Activated CD4-positive, alpha-beta T cell treated with anti-CD3 and anti-CD28 coated beads for 48 hours (primary cell): ENCODE results near the gene COL27A1.

ENCODE experiments used
- DNase-seq: peaks from one replicate; pipeline ENCODE4 v3.0.0-alpha.2; 2020

COL27A1 gene

DNA sequence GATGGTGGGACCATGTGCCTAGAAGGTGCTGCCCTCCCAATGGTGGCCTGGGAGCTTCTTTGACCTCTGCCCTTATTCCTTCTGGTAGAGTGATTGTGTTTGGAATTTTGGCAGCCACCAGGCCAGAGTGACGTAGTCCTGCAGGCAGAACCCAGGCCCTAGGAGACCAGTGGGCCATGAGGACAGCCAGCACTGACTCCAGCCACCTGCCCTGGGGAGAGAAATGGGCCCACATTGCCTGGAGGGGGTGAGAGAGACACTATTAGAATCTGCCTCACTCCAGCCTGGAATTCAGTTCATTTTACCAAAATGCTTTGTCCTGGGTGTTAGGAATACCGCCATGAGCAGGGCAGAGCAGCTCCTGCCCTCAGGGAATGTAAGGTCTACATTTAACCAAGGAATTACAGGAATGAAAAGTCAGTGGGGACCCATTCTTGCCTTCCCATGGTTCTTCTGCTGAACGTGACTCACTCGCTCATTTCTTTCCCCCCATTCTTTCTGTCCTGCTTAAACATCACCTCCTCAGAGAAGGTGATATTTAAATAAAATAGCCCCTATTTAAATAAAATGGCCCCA, 5.5 kb upstream of the COL27A1 start:
- DNase-seq: no peak

DNA sequence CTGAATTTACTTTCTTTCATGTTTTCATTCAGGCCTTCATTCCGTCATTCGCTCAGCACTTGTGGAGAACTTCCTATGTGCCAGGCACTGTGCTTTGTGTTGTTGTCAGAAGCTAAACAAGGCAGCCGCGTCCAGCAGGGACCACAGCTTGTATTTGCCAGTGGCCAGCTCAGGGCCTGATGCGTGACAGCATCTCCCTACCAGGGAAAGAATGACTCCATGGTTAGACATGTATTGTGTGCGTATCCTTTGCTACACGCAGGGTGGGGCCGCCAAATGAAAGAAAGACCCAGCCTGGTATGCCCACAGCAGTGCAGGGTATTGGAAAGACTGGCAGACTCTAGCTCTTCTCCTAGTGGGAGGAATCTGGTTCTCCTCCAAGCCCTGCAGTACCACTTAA, 4.7 kb upstream of the COL27A1 start:
- no peak for DNase-seq

DNA sequence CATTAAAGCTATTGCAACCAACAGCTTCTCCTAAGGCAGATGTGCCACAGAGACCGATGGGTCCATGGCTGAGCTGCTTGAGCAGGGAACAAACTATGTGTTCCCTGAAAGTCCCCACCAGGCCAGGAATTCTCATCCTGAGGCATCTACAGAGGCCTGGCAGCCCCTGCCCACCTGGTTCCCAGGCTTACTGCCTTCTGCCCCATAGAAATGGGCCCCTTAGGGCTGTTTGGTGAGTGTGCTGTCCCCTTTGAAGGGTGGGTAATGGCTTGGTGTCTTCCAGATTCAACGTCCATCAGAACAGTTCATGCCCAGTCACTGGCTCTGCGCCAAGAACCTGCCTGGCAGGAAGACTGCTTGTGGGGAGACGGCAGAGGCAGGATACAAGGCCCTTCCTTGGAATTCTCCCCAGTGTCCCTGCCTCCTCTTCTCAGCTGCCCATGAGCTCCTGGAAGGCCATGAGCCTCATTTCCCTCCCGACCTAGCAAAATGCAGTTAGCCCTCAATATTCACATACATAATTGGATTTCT, 3.8 kb upstream of the COL27A1 start:
- DNase-seq: no peak

DNA sequence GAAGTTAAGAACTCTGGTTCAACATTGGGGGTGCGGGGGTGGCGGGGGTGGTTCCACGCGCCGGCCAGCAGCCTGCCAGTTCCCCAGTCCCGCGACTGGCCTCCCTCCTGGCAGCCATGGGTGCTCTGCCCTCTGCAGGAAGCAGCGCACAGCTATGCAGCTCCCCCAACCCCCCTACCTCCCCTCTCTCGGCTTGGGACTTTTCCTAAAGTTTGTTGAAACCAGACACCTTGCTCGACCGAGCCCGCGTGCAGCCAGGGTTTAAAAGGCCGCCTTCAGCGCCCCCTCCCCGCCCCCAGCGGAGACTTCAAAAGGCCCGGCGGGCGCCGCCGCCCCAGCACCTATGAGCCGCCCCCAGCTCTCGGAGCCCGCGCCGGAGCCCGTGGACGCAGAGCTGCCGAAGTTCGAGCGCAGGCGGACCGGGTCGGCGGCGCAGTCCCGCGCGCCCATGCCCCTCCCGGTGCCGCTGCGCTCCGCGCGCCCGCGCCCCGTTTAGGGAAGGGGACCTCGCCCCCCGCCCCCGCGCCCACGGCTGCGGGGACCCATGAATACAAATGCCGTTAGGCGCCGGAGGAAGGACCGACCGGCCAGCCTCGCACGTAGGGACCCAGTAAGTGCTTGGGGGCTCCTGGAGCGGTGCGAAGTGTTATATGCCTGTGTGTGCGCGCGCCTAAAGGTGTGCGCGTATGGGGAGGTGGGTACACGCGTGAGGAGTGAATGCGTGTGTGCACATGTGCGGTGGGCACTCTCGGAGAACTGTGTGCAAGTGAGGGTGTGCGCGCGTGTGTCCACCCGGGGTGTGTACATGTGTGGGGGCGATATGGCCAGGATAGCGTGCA, 1.4 kb upstream of the COL27A1 start:
- peak; percentile 7 for DNase-seq

DNA sequence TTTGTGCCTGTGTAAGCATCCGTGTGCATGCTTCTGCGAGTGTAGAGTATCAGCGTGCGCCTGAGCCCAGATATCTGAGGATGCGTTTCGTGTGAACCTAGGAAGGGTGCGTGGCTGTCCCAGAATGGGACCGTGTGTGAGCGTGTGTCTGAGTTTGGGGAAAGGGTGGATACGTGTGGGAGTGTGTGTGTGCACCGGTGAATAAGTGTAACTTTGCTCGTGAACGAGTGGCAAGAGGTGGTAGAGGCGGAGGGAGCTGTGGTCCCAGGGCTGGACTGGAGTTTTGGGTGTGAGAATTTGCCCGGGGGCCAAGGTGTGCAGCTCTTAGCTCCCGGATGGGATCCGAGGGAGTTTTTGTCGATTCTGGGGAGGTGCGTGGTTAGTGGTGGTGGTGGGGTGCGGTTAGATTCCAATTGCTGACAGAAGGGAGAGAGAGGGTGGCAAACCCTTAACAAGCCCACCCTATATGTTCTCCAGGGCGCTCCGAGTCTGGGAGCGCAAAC, 686 bp upstream of the COL27A1 start:
- peak; percentile 11 for DNase-seq

DNA sequence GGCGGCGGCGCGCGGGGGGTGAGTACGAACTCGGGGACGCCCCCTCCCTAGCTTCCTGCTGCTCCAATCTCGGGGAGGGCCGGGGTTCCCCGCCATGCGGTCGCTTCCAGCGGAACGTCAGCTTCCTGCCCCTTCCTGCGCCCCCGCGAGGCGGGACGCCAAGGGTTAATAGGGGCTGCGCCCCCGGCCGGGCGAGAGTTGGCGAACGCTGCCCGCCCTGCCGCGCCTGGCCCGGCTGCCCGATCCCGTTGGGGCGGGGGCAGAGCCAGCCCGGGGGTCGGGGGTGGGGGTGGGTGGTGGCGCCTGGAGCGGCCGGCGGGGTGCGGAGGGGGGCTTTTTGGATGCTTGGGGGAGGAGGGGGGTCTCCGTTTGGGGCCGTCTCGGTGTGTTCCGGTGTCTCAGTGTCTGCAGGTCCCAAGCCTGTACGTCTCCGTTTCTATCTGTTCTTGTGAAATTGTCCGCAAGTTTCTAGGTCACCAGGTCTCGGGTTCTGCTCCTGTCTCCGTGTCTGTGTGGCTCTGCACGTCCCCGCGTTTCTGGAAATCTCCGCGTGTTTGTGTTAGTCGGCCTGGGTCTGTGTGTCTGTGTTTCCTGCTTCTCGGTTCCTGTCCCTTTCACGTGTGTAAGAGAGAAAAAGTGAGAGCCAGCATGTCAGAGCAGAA, 789 bp downstream of the COL27A1 start:
- peak; percentile 43 for DNase-seq

DNA sequence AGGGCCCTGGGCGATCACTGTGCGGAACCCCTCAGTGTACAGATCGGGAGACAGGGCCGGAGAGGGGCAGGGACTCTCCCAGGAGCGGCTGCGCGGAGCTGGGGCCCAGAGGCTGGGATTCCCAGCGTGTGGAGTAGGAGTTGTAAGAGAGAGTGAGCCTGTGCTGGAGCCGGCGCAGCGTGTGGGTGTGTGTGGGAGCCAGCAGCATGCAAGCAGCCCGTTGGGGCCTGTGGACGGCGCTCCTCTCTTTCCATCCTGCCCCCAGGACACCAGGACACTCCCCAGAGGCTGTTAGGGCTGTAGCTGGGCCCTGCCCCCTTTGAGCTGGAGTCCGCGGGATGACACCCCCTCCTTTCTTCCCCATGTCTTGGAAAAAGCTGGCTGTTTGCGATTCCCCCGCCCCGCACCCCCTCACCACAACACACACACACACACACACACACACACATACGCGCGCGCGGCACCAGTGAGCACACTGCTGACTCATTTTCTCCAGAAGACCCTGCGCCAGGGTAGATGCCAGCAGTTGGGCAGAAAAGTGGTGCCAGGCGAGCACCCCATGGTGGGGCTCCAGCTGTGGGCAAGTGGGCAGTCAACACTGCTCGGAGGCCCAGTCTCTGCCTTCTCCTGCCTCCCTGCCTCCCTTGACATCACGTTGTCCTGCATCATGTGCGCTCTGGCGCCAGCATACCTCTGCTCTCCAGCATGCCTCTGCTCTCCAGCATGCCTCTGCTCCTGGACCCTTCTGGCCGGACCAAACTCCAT, 1.5 kb downstream of the COL27A1 start:
- peak; percentile 30 for DNase-seq

DNA sequence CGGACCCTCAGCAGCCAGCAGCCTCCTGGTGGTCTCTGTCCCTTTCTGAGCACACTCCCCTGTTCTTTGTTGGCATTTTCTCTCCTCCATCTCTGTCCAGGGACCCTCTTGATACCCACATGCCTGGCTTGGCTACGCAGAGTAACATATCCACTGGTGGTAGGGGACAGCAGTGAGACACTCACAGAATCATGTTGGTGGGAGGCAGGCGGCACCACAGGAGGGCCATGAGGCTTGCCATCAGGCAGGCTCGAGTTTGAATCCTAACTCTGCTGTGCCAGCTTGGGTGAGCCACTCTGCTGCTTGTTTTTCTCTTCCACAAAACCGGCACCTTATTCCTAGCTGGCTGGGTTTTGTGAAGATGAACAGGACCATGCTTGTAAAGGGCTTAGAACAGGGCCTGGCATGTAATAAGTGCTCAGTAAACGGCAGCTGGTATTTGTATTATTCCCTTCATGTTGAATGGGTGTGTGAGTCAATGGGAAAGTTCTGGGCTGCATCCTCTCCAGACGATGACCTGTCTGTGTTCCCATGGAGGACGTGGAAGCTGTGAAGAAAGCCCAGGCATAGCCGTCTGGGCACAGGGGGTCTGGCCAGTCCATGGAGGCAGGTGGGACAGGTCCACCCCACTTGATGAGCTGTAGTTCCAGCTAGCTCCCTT, 2.3 kb downstream of the COL27A1 start:
- no peak for DNase-seq

DNA sequence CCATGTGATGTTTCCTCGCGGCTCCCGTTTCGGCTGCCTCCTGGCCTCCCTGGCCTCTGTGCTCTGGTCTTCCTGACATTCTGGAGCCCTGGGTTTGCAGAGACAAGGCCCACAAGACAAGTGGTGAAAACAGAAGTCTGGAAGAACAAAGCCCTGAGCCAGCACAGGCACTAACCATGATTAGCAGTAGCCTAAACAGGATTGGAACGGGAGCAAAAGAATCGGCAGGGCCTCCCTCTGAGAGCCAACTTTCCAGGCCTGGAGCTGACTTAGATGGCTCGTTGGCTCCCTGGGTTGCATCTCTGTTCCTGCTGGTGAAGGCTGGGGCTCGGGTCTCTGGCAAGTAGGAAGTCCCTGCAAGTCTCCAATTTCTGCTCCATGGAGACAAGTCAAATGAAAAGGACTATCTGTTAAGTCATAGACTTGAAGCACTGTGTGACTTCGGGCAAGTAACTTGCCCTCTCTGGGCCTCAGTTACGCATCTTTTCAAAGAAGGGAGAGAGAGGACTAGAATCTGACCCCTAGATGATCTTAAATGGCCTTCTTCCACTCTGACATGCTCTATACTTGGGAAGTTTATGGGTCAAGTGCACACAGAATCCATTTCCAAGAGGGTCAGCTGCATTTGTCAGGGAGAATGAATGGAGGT, 3.3 kb downstream of the COL27A1 start:
- no peak for DNase-seq

DNA sequence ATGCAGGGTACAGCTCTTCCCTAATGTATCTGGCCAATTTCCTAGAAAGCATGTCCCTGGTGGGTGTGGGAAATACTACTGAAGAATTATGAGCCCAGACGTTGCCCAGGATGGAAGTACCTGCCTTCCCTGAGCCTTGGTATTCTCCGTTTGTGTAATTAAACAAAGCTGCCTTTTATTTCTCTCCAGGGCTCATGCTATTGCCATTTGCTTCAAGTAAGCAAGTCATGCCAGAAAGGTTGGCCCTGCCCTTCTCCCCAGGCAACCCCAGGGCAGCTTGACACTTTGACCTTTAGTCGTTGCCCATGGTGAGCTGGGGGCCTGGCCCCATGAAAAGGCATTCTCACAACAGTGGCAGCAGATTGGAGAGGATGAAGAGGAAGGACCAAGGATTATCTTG, 4.4 kb downstream of the COL27A1 start:
- DNase-seq: no peak

DNA sequence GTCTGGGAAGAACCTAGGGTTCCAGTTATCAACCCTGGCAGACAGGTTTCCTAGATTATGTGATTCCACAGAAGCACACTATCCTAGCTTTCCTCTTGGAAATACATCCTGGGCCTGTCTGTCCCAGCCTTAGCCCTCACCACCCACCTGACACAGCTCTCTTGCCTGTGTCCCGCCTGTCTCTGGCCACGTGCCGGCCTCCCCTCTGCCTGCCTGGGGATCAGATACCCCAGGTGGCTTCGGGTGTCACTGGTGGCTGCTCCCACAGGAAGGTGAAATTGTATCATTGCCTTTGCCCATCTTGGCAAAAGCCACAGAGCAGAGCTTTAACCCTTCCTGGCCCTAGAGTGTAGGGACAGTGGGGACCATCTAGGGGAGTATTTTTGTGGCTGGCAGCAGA, 6.2 kb downstream of the COL27A1 start:
- DNase-seq: no peak

DNA sequence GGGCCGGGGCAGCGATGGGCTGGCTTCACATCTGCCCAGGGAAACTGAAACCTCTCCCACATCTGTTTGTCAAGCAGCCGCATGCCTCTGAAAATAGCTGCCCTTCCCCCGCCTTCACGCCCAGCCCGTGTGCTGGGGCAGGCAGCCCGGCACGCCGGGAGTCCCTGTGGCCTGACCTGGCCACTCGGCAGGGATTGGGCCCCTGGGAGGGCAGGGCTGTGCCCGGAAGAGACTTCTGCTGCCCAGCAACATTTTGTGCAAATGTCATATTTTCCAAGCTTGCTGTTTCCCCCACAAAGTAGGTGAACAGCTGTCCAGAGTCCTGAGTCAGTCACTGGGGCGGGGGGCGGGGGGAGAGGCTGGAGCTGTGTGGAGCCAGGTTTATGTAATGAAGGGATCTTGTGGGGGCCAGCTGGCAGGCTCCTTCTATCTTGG, 8.2 kb downstream of the COL27A1 start:
- no peak for DNase-seq

DNA sequence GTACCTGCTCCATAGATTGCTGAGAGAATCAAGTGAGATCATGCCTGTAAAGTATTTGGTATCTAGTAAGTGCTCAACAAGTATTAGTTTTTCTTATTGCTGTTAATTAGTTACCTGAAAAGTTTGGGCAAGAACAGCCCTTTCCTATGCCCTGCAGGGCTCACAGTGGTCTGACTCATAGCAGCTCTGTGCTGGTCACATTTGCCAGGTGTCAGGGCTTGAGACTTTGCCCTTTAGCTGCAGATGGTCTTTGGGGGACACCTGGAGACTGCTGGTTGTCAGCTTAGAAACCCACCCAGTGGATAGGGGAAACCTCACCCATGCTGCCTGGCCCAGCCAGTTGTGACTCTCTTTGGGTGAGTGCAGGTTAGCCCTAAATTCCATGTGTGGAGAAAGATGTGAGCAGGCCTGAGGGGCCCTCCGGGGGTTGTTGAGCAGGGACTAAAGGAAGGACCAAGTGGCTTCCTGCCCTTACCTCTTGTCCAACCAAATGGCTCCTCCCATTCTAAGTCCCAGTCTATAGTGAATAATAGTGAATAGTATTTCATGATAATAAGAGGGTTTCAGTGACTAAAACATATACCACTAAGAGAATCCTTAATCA, 9.0 kb downstream of the COL27A1 start:
- no peak for DNase-seq

DNA sequence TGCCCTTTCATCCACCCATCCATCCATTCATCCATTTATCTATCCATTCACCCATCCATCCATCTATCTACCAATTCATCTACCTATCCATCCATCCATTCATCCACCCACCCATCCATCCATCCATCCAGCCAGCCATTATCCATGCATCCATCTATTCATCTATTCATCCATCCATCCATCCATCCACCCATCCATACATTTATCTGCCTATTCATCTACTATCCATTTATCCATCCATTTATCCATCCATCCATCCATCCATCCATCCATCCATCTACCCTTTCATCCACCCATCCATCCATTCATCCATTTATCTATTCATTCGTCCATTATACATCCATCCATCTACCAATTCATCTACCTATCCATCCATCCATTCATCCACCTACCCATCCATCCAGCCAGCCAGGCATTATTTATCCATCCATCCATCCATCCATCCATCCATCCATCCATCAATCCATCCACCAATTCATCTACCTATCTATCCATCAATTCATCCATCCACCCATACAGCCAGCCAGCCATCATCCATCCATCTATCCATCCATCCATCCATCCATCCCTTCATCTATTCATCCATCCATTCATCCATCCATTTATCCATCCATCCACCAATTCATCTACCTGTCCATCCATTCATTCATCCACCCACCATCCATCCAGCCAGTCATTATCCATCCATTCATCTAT, 10.2 kb downstream of the COL27A1 start:
- no peak for DNase-seq

DNA sequence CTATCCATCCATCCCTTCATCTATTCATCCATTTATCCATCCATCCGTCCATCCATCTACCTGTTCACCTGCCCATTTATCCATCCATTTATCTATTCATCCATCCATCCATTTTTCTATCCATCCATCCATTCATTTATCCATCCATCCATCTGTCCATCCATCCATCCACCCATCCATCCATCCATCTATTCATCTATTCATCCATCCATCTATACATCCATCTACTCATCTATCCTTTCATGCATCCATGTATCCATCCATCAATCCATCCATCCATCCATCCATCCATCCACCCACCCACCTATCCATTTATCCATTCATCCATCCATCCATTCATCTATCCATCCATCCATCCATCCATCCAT, 10.8 kb downstream of the COL27A1 start:
- no peak for DNase-seq

DNA sequence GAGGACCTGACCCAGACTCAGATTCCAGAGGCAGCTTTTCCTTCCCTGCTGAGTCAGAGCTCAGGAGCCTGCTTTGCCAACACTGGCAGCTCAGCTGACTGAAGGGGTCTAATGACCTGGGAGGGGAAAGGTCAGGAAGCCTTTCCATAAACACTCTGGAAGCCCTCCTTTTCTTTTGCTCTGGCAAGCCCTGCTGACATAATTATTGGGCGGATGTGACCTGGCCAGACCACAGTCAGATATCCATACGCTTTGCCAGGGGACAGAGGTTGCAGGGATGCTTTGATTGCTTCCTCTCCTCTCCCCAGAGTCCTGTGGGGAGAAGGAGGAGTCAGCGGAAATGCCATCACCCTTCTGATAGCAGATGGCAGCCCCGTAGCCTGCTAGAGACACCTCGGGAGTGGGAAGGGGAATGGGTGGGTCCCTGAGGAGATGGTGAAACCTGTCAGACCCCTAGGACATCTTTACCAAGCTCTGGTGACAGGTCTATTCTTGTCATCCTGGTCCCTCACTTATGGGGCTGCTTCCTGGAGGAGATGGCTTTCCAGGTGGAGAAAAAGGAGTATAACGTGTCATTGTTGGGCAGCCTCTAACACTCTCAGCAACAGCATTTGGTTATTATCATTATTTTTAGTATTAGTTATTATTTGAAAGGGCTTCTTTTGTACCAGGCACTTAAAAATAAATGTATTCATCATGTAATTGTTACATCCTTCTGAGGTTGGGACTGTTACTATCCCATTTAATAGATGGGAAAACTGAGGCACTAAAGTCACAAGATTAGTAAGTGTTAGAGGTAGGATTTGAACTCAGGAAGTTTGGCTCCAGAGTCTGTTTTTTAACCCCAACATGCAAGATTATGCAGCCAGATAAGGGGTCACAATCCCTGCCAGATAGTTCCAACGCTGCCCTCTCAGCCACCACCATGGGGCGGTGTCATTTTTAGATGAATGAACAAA, 11.6 kb downstream of the COL27A1 start:
- no peak for DNase-seq

DNA sequence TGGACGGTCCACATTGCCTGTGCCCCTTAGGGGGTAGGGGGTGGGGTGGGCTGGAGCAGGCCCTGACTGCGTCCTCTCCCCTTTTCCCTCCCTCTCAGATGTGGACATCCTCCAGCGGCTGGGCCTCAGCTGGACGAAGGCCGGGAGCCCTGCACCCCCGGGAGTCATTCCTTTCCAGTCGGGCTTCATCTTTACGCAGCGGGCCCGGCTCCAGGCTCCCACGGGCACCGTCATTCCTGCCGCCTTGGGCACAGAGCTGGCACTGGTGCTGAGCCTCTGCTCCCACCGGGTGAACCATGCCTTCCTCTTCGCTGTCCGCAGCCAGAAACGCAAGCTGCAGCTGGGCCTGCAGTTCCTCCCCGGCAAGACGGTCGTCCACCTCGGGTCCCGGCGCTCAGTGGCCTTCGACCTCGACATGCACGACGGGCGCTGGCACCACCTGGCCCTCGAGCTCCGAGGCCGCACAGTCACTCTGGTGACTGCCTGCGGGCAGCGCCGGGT, 12.3 kb downstream of the COL27A1 start:
- no peak for DNase-seq

DNA sequence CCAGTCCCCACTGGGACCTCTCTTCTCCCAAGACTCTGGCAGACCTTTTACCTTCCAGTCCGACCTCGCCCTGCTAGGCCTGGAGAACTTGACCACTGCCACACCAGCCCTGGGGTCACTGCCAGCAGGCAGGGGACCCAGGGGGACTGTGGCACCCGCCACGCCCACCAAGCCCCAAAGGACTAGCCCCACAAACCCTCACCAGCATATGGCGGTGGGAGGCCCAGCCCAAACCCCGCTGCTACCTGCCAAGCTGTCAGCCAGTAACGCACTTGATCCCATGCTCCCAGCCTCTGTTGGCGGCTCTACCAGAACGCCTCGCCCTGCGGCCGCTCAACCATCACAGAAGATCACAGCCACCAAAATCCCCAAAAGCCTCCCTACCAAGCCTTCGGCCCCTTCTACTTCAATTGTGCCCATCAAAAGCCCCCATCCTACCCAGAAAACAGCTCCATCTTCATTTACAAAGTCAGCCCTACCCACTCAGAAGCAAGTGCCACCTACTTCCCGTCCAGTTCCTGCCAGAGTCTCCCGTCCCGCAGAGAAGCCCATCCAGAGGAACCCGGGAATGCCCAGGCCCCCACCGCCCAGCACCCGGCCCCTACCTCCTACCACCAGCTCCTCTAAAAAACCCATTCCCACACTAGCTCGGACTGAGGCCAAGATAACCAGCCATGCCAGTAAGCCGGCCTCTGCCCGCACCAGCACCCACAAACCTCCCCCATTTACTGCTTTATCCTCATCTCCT, 13.1 kb downstream of the COL27A1 start:
- DNase-seq: no peak
